NCI-H2196 treated with DMSO at 0.1 percent for 48 hours (cell line): ENCODE results near the gene PPARG.

Experiments used
- DNase-seq: peaks from one replicate; lab custom pipeline; 2025; ENCODE audit not compliant: unreplicated experiment; lab: John Stamatoyannopoulos, UW

The PPARG gene

DNA sequence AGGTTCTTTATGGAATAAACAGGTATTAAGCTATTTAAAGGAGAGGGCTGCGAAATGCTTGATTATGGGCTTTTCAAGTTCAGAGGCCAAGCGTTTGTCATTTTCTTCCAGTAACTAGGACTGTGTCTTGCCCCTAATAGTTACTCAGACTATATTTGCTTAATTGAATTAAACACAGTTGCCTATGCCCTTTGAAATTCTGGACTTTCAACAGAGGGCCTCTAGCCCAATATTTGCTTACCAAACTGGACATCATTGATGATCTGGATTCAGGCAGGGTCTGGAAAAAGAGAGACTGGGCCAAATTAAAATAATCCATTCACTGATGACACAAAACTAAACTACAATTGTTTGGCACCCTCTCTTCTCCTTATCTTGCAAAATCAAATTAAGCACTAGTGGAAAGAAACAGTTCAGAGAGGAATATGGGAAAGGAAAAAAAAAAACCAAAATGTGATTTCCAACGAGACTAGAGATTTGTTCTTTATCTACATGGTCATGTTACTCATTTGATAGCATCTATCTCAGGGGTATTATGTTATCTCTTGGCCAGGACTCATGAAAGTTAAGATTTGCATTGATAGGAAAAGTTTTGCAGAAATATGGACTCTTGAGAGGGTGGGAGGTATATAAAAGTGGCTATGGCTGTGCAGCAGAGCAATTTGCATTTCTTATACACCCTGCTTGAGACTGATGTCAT, 120.3 kb downstream of the PPARG start:
- DNase-seq, result no peak

DNA sequence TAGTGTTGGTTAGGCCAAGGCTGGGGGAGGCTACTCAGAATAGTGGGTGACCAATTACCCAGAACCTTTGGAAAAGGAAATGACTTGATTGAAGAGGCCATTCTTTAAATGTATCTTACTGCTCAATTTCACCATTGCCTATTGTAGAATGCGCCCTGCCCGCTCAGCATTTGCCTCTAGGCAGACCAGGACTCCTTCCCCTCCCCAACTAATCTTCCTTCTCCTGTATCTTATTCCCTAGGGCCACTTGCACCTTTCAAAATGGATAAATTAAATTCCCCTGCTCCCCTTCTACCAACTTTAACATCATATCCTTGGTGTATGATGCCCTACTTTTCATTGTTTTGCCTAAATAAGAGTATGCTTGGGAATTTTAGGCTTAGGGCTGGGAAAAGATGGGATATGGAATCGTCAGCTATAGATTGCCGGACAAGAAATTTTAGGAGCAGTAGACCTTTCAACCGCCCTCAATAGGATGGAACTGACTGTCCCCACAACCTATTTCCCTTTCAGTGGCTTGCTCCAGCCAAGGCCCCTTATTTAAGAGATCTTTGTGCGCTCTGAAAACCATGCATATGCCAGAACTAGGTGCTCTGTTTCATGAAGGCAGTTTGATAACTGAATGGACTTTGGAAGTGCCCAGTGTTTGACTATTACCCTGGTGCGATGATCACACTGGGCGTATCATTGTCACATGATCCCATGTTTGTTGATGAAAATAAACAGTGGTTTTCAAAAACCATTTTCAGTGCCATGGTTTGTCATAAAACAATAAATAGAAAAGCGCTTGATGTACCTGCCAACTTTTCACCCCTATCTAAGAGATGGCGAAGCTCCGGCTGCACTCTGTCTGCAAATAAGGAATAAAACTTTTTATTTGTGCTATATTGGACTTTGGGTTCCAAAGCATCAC, 121.1 kb downstream of the PPARG start:
- no peak for DNase-seq

DNA sequence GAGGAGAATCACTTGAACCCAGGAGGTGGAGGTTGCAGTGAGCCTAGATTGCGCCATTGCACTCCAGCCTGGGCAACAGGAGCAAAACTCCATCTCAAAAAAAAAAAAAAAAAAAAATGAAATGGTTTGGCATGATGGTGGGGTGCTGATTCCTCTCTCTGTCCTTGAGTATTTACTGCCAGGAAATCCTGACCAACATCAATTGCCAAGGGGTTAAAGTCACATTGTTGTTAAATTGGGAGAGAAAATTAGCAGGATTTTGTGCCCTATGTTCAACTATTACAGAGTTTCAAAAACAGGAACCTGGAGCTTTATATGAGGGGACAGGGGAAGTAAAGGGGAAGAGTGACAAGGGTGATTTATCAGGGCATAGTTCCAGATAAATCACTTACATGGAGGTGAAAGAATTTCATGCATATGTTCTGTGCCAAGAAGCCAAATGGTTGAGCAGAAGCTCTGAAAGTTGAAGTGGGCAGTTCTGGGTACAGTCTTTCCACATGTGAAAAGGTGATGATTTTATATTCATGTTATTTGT, 124.9 kb downstream of the PPARG start:
- no peak for DNase-seq

DNA sequence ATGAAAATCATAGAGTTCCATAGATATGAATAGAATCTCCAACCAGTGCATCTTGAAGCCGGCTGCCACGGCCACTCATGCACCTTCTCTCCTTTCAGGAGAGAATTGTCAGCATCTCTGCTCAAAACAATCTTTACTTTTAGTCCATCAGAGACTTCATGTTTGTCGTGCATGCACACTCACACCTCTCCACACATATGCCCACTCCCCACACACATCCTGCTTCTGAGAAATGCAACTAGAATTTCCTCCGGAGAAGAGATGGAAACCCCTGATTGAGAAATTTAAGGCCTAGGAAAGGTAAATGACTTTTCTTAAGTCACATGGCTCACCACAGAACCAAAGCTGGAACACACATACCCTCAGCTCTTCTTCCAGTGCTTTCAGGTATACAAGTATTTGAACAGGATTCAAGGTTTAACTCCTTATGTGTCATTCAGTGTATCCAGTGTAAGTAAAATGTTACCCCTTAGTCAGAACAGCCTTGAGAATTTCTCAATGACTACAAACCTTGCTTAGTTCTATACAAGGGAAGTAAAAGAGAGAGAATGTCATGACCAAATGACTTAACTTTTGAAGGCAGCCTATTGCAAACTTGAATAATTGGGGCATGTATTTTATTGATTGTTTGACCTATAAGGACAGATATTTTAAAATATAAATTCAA, 126.3 kb downstream of the PPARG start:
- DNase-seq, result no peak

DNA sequence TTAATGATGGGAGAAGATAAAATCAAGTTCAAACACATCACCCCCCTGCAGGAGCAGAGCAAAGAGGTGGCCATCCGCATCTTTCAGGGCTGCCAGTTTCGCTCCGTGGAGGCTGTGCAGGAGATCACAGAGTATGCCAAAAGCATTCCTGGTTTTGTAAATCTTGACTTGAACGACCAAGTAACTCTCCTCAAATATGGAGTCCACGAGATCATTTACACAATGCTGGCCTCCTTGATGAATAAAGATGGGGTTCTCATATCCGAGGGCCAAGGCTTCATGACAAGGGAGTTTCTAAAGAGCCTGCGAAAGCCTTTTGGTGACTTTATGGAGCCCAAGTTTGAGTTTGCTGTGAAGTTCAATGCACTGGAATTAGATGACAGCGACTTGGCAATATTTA, 127.9 kb downstream of the PPARG start:
- DNase-seq, result no peak

DNA sequence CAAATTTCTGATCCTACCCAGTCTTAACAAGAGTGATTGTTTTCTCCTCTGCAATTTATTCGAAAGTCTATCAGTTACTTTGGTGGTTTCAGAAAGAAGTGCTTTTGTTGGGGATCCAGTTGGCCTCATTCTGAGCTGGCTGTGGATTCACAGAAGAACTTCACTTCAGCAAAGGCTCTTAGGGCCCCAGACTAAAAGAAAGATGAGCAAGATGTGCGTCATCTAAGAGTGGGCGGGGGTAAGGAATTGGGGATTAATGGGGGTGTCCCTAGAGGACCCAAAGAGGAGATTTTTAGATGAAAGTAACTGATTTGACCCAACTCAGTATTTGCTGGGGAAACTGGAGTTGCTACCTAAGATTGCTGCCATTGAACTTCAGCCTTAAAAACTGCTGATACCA, 131.5 kb downstream of the PPARG start:
- DNase-seq, result no peak

DNA sequence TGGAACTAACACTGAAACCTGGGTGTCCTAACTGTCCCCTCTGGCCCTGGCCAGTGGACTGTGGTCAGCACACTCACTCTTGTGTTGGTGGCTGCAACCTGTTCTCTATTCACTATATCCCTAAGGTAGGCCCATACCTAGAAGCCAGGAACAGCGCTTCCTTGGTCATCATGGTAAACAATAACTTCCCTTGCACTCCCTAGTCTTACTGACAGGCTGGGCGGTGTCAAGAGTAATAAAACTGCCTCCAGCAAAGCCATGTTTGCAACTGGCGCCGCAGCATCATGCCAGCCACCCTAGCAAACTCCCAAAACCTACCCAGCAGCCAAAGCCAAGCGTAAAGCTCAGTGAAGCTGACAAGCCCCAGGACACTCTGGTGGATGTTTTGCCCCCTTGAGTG, 132.3 kb downstream of the PPARG start:
- no peak for DNase-seq

DNA sequence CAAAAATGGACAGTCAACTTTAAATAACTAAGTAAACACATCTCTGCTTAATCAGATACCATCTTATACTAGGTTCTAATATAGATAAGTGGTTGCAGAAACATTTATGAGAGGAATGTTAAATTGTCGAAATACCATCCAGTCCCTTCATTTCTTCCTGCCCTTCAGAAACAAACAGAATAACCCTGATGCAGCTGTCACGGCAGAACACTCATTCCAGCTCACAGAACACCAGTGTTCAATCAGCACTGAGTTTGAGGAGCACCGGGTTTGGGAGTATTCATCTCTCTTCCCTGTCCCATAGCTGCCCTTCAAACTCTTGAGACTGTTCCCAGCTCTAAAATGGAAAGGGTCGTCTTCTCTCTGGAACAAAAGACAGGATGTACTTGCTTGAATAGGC, 134.3 kb downstream of the PPARG start:
- no peak for DNase-seq

DNA sequence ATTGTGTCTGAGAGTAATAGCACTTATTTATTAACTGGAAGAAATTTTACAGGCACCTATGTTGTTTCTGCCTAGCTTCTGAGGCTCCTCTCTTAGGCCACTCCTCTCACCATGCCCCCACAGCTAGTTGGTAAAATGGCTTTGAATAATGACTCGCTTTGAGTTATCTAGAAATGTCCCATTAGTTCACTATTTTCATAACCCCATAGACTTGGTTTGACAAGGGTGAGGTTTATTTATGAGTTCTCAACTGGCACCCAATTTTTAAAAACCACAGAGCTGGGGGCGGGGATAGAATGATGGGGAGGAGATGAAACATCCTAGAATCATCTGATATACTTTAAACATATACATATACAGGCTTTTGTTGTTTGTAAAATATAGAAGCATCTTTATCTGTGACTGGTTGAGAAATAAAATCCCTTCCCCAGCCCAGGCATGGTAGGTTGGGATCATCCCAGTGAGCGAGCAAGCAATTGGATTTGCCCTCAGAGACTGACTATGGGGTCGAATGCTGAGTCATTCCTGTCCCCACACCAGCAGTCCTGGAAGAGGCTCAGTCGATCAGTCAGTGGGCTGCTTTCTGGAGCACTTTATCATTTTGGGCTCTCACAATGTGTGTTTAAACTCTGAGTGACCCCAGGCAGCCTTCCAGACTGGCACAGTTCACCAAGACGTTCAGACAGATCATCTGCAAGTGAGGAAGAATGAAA, 135.2 kb downstream of the PPARG start:
- no peak for DNase-seq

DNA sequence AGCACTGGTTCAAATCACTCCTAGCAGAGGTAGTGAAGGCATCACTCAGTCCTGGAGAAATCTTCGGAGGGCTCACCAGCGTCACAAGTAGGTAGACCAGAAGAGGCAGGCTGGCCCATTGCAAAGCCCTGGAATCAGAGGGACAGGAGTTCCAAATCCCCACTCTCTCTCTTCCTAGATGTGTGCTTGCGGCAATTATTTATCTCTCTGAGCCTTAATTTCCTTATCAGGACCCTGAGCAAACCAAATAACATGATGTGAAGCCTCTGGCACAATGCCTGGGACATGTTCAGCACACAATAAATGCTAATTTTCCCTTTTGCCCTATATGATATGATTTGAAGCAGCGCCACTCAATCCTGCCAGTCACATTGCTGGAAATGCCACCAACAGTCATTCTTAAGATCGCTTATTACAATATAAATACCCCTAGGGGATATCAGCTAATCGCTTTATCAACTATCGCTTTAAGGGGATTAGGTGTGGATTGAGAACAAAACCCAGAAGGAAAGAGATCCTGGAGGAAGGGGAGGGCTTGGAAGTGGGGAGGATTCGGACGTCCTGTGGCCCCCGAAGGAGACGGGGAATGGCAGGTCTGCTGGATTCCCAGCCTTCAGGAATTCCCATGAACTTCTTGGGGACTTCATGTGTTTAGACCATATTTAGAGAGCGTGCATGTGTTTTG, 135.9 kb downstream of the PPARG start:
- no peak for DNase-seq

DNA sequence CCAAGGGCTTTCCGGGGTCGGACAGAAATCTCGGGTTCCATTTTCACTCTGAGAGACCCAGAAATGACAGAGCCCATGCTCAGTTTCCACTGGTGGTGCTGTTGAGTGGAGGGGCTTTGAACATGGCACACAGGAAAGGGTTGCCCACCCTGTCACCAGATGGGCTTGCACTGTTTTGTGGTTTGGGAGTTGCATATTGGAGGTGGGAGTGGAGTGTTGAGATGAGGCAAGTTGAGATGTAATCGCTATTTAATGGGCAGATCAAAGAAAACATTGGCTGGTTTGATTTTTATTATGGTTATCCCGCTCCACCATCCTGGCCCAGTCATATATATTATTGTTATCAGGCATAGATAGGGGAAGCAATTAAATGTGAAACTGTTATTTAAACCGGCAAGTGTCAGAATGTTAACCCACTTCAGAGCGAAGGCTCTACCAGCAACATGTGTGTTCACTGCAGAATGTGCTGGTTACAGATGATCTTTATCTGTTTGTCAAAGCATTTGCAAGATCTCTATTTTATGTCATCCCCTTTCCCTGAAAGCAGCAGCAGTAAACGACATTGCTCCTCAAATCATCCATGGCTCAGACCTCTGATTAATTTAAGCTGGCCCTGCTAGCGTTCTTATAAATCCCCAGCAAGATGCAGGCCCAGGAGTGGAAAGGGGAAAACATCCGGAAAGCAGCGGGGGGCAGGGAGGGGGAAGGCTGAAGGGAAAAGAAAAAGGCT, 137.1 kb downstream of the PPARG start:
- DNase-seq, result no peak

DNA sequence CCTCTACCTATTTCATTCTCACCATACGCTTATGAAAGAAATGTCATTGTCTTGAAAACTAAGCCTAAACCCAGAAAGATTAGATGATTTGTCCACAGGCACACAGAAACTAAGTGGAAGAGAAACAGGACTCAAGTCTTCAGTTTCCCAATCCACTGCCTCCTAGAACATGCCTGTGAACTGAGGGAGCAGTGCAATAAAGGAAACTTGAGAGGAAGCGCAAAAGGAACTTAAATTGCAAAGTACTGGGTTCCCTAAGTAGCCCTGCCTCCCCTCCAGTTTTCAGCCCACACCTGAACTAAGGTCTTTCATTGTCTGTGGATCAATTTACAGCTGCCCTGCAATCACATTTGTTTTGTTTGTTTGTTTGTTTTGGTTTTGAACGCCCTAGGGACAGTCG, 138.7 kb downstream of the PPARG start:
- DNase-seq, result no peak

DNA sequence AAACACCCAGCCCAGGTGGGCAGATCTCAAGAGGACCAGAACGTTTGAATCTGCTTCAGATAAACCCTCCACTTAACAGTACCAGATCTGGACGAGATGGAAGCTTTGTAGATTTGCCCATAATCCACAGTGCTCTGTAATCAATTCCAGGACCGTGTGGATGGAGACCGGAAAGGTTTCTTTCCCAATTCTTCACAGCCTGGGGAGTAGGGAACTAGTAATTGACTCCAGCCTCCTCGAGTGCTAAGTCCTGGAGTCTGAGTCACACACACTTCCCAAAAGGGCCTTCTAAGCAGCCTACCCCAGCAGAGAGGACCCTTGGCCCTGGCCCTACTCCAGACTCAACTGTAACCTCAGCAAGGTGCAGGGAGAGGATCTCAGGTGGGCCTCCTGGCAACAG, 139.3 kb downstream of the PPARG start:
- no peak for DNase-seq

DNA sequence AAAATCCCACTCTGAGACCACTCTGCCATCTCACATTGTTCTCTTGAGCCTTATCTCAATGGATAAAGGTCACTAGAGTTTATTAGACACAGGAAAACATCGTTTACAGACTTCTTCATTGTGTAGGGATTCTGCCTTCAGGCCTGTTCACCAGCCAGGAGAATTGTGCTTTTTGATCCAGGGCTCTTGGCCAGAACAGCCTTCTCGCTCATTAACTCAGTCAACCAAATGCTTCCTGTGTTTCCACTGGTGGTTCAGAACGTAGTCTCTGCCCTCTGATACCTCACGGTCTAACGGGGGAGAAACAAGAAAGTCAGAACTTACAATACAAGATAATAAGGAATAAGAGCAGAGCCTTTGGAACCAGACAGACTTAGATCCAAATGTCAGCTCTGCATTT, 141.2 kb downstream of the PPARG start:
- DNase-seq, result no peak

DNA sequence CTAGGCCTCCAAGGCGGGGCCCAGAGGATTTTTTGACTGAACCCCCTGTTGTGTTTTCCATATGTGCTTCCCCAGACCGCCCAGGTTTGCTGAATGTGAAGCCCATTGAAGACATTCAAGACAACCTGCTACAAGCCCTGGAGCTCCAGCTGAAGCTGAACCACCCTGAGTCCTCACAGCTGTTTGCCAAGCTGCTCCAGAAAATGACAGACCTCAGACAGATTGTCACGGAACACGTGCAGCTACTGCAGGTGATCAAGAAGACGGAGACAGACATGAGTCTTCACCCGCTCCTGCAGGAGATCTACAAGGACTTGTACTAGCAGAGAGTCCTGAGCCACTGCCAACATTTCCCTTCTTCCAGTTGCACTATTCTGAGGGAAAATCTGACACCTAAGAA, 145.0 kb downstream of the PPARG start:
- DNase-seq, result no peak

DNA sequence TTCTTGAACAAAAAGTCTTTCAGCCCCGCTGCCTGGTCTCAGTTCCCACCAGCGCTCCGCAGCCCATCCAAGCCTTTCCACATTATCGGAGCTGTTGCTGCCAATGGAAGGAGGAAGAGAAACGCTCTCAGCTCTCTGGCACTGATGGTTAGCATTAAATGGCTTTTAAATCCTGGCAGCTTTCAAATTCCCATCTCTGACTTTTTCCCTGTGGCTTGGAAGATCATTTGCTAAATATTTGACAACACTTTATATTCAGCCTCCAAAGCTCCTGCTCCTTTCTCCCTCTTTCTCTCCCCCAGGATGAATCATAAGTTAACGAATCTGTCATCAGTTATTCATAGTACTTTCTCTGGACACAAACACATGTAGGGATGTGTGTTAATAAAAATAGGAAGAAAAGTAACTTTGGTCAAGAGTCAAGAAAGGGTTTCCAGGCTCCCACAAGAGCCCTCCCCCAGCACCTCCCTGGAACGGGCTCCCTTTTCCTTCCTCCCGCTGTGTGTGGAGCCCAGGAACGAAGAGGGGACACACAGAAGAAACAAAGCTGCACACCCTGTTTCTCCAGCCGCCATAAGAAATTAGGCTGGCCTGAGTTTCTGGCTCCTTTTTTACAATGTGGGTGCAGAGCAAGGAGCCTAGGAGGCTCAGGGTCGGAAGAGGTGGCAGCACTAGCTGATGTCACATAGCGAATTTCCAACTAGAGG, 147.8 kb downstream of the PPARG start:
- no peak for DNase-seq

DNA sequence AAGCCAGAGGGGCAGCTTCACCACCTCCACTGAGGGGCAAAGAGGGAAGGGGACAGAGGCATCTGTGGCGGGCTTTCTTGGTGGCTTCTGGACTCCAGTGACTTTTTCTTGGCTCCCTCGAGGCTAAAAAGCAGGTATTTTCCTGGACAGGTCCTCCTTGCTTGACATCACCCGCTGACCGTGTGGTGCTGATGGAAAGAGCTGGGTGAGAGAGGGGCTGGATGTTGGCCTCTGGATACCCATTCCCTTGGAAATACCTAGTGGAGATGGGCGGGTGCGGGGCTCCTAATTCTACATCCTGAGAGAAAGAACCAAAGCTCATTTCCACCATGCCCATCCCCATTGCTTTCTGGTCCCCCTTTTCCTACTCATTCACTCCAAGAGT, 148.3 kb downstream of the PPARG start:
- DNase-seq, result no peak

DNA sequence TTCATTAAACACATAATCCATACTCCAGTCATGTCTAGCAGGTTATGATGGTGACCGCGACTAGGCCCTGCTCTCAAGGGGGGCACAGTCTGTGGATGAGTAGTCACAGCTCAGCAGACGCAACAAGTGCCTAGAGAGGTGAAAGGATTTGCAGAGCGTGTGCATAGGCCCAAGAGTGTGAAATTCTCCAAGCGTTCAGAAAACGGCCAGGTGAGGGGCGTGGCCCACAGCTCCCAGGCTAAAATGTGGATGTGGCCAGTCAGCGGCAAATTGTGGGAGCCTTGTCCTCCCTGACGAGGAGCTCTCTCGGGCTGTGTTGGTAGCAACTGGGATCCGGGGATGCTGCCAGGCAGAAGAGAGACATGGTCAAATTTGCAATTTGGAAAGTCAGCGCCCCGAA, 149.0 kb downstream of the PPARG start:
- DNase-seq, result no peak

DNA sequence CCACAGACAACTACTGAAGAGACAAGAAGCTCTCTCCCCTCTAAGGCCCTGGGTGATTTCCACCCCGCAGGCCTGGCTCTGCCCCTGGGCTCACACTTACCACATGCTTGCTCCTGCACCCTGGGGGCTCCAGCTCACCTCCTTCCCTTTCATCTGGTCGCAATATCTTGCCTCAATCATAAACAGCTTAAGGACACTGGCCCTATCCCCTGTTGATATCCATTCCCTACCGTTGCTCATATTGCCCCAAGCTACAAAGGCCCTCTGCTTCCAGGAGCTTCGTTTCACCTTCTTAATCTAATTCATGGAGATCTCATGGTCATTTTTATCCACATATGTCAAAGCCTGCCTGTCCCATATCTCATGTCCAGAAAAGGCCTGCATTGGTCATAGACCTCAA, 149.4 kb downstream of the PPARG start:
- no peak for DNase-seq
